Mucosa of descending colon (tissue), 3 donors: ENCODE measurements around the gene SMC1A. TPM values are rescaled to one million over a fixed set of nuclear protein-coding genes. Genes with fewer than 3 reads are reported as not detected.
A peak's percentile ranks its signal among the peaks of the same experiment; 100 is the strongest.
"Not testable (repeated sequence)": the region's sequence is repeated elsewhere in the genome, so short reads cannot be mapped to it uniquely, and the experiment has no call there.

Experiments
- ATAC-seq: fragments of 200-7000 bp; cut with Tn5 transposase; one replicate; pipeline ENCODE4 v1.9.1; 2020; ENCODE audit warnings: mild to moderate bottlenecking, moderate library complexity
- DNase-seq, 3 donors: peaks; one replicate each; pipeline ENCODE4 v3.0.0-alpha.2; 2020
- H3K36me3 ChIP-seq: fragments of 200-600 bp; one replicate; pipeline ENCODE4 v1.8.0; 2021; ENCODE audit warnings: low read depth, mild to moderate bottlenecking
- H3K4me1 ChIP-seq: fragments of 200-600 bp; one replicate; pipeline ENCODE4 v1.8.0; 2021; ENCODE audit warnings: low read depth, mild to moderate bottlenecking
- H3K4me3 ChIP-seq: fragments of 200-600 bp; one replicate; pipeline ENCODE4 v1.8.0; 2021; ENCODE audit warnings: mild to moderate bottlenecking
- H3K9me3 ChIP-seq: fragments of 200-600 bp; one replicate; pipeline ENCODE4 v1.8.0; 2021; ENCODE audit warnings: mild to moderate bottlenecking
- intact Hi-C, 2 donors: fragments of 100-400 bp; cut with DNase I in 1 of 2; cut with micrococcal nuclease in 1 of 2; formaldehyde crosslinking; loops; one replicate each; pipeline versions ENCODE4 v1.11.0 to v1.11.1; 2022; cut with DNase I, micrococcal nuclease
- total RNA-seq, 3 donors: library from RNA; stranded (reverse); fragmentation: NEBNext Ultra II Directional in 2 of 3; extraction: Animal tissue kit (Norgen Biotek cat#: 25700) in 2 of 3; gene quantifications; one replicate each; pipeline versions ENCODE4 v1.2.1 to v1.2.4, GENCODE V29; 2021 to 2023
- TF ChIP-seq, protein P1 (sequence below): fragments of 200-600 bp; IDR thresholded peaks from one replicate; pipeline ENCODE4 v1.8.0; 2022; ENCODE audit warnings: antibody characterized with exemption, mild to moderate bottlenecking
- donor health status: DM: no; HTN: no; CAD: no; lungs with moderate emphysema.
- donor health status: DM: no; HTN: no; CAD: no.
- donor health status: DM: no; HTN: yes; CAD: no.

SMC1A gene
- total RNA-seq, 3 donors from 2014 or later, result 48.2 to 75.0 (median 72.8) TPM

DNA sequence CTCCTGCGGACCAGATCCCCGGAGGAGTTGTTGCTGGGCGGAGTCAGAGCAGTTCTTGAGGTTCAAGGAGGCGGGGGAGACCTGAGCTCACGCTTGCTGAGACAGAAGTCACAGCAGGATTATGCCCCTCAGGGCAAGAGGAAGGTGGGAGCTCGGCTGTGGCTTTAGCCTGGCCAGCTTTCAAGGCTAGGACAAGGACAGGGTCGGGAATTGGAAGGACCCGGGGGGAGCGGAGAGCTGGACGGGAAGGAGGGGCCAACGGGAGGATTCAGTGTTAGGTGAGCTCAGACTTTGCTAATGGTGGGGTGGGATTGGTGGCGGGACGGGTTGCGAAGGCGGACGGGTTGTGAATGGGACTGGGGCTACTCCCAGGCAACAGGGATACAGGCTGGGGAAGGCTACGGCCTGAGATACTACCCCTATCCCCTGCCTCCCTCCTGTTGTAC lies 430 bp upstream of the SMC1A start, which contains the start of gene RIBC1:
TSS of gene RIBC1 (plus strand) at position 13 of the 446 bp plus-strand sequence. CDS start 3,404 bp downstream, outside the sequence.
- Histone ChIP-seq H3K36me3 (no peaks in the 10 kb centered on the region), H3K4me1 (peaks cover 7% of the 10 kb centered on the region), H3K9me3 (no peaks in the 10 kb centered on the region), H3K4me3 (peak within 1 kb of the TSS; percentile 38)
- peak; percentile 3 for ATAC-seq
- intact Hi-C loops, result no loop called here
- TF ChIP-seq, protein P1, sequence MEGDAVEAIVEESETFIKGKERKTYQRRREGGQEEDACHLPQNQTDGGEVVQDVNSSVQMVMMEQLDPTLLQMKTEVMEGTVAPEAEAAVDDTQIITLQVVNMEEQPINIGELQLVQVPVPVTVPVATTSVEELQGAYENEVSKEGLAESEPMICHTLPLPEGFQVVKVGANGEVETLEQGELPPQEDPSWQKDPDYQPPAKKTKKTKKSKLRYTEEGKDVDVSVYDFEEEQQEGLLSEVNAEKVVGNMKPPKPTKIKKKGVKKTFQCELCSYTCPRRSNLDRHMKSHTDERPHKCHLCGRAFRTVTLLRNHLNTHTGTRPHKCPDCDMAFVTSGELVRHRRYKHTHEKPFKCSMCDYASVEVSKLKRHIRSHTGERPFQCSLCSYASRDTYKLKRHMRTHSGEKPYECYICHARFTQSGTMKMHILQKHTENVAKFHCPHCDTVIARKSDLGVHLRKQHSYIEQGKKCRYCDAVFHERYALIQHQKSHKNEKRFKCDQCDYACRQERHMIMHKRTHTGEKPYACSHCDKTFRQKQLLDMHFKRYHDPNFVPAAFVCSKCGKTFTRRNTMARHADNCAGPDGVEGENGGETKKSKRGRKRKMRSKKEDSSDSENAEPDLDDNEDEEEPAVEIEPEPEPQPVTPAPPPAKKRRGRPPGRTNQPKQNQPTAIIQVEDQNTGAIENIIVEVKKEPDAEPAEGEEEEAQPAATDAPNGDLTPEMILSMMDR, result no peak
- DNase-seq, result no peak

DNA sequence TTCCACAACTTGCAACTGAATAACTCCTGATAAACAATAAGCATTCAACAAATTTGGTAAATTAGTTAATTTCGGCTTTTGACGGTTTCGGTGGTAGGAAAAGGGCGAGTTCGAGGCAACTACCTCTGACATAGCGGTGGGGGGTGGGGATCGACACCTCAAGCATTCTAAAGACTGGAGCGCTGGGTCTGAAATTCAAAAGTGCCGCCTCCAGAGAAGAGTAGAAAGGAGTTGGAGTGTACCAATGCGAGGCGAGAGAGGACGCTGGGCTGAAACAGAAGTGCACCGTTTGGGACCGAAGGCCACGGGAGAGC lies 725 bp downstream of the SMC1A start:
- TF ChIP-seq, protein P1, result no peak
- Histone ChIP-seq H3K4me1 (peaks cover 7% of the 10 kb centered on the region), H3K36me3 (no peaks in the 10 kb centered on the region), H3K9me3 (no peaks in the 10 kb centered on the region), H3K4me3 (peak overlapping the region; percentile 38)
- intact Hi-C loops, result no loop called here
- DNase-seq (no peak), ATAC-seq (peak; percentile 35)

DNA sequence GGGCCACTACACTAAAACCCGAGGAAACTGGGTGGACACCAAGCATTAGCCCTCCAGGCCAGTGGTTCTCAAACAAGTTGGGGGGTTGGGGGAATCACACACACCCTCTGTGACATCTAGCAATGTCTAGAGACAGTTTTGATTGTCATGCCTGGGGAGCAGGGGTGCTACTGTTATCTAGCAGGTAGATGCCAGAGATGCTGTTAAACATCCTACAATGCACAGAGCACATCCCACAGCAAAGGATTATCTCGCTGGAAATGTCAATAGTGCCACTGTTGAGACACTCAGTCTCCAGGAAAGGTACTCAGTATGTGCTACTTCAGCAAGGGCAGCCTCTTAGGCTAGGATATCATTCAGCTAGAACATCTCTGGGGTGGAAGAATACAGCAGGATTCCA lies 1.3 kb downstream of the SMC1A start:
- H3K36me3 ChIP-seq, result no peaks in the 10 kb centered on the region
- H3K9me3 ChIP-seq, result no peaks in the 10 kb centered on the region
- no peak overlapping the region for H3K4me3 ChIP-seq
- intact Hi-C loops, result no loop called here
- peaks cover 7% of the 10 kb centered on the region for H3K4me1 ChIP-seq
- TF ChIP-seq, protein P1, result no peak
- ATAC-seq (no peak), DNase-seq (no peak)

DNA sequence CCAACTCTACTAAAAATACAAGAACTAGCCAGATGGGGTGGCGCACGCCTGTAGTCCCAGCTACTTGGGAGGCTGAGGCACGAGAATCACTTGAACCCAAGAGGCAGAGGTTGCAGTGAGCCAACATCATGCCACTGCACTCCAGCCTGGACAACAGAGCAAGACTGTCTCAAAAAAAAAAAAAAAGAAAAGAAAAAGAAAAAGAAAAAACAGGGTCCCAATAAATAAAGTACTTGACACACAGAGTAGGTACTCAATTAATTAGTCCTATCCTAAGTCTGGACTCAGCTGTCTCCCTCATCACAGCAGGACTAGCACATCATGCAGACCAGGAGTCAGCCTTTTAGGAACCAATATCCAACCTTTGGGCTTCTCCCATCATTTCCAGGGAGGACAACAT lies 2.1 kb downstream of the SMC1A start:
- intact Hi-C loops, ATAC-seq, H3K9me3 ChIP-seq, H3K4me1 ChIP-seq, H3K4me3 ChIP-seq, H3K36me3 ChIP-seq, DNase-seq: not testable (repeated sequence)

DNA sequence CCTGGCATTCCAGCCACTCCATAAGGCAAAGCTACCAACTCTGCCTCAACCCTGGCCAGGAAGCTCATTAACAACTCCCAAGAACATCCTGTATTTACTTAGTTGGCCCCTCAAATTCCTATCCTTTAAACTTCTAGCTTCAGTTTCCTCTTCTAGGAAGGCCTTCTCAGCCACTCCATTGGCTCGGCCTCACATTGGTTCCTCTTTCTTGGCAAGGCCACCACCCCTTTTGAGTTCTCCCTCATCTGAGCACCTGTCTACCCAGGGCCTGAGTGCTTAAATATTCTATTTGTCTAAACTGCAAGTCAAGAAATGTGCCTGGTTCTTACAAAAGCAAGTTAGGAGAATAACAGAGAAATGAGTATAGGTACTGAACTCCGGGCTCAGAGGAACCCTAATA lies 10.0 kb downstream of the SMC1A start:
- H3K4me3 ChIP-seq, result no peak overlapping the region
- no peaks in the 10 kb centered on the region for H3K9me3 ChIP-seq
- TF ChIP-seq, protein P1, result no peak
- ATAC-seq, result no peak
- intact Hi-C loops, result no loop called here
- no peak for DNase-seq
- no peaks in the 10 kb centered on the region for H3K4me1 ChIP-seq
- no peaks in the 10 kb centered on the region for H3K36me3 ChIP-seq

DNA sequence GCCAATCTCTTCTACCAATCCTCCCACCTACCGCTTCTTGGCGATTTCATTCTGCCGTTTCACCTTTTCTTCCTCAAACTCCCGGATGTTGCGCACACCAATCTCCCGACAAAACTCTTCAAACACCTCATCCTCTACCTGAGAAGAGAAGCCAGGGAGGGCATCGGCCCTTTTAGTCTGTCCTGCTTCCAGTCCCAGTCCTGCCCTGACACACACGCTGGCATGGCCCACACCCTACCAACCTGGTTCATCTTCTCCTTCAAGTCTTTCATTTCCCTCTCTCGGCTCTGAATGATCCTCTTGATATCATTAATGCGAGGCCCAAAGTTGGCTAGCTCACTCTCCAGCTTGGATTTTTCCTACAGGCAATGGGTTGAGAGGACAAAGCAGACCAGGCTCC lies 18.9 kb downstream of the SMC1A start:
- intact Hi-C loops, result no loop called here
- no peak for DNase-seq

More for the DNA sequence above, 18.9 kb downstream of the SMC1A start:
- ATAC-seq, result no peak
- Histone ChIP-seq H3K4me3 (no peak overlapping the region), H3K4me1 (no peaks in the 10 kb centered on the region), H3K36me3 (no peaks in the 10 kb centered on the region), H3K9me3 (no peaks in the 10 kb centered on the region)
- TF ChIP-seq, protein P1, result no peak
